SK-N-SH treated with all-trans-retinoic acid at 6 μM for 48 hours (cell line): ENCODE data around the gene APOC4.

Experiments used
- ATAC-seq: fragments of 200-7000 bp; cut with Tn5 transposase; 3 replicates; pipeline ENCODE4 v1.9.1; 2020; ENCODE audit warnings: mild to moderate bottlenecking, moderate library complexity
- ARNTL ChIP-seq: fragments of 450-650 bp; formaldehyde crosslinking; IDR thresholded peaks from 2 replicates; pipeline ENCODE4 v1.5.0; 2020; ENCODE audit warnings: low read depth, mild to moderate bottlenecking, moderate library complexity, borderline replicate concordance
- BACH2 ChIP-seq: fragments of 250-450 bp; sonication (Bioruptor Pico); IDR thresholded peaks from 2 replicates; pipeline ENCODE4 v1.9.0; 2021; ENCODE audit warnings: mild to moderate bottlenecking, borderline replicate concordance
- CSDC2 ChIP-seq: fragments of 250-450 bp; sonication (Bioruptor Pico); IDR thresholded peaks from 2 replicates; pipeline ENCODE4 v1.5.0; 2020; ENCODE audit warnings: mild to moderate bottlenecking, moderate library complexity
- ESRRG ChIP-seq: fragments of 250-450 bp; sonication (Bioruptor Pico); IDR thresholded peaks from 2 replicates; pipeline ENCODE4 v1.6.1; 2021; ENCODE audit warnings: mild to moderate bottlenecking
- GLIS3 ChIP-seq: fragments of 250-450 bp; sonication (Bioruptor Pico); IDR thresholded peaks from 2 replicates; pipeline ENCODE4 v1.5.0; 2020; ENCODE audit warnings: mild to moderate bottlenecking, moderate library complexity
- ISL1 ChIP-seq: fragments of 250-450 bp; sonication (Bioruptor Pico); IDR thresholded peaks from 2 replicates; pipeline ENCODE4 v2.1.2; 2022; ENCODE audit warnings: mild to moderate bottlenecking, moderate library complexity
- OSR1 ChIP-seq: fragments of 250-450 bp; sonication (Bioruptor Pico); IDR thresholded peaks from 2 replicates; pipeline ENCODE4 v1.8.0; 2022; ENCODE audit warnings: moderate library complexity, mild to moderate bottlenecking, inconsistent platforms
- PPARA ChIP-seq: fragments of 250-450 bp; sonication (Bioruptor Pico); IDR thresholded peaks from 2 replicates; pipeline ENCODE4 v1.5.0; 2020; ENCODE audit warnings: mild to moderate bottlenecking, borderline replicate concordance
- RARB ChIP-seq: fragments of 250-450 bp; sonication (Bioruptor Pico); IDR thresholded peaks from 2 replicates; pipeline ENCODE4 v1.8.0; 2021; ENCODE audit warnings: mild to moderate bottlenecking, moderate library complexity
- SNAI2 ChIP-seq: fragments of 250-450 bp; sonication (Bioruptor Pico); IDR thresholded peaks from 2 replicates; pipeline ENCODE4 v1.5.0; 2020; ENCODE audit warnings: mild to moderate bottlenecking, moderate library complexity
- TCF4 ChIP-seq: fragments of 250-450 bp; sonication (Bioruptor Pico); IDR thresholded peaks from 2 replicates; pipeline ENCODE4 v1.8.0; 2021; ENCODE audit warnings: mild to moderate bottlenecking, moderate library complexity, borderline replicate concordance
- TOX ChIP-seq: fragments of 250-450 bp; sonication (Bioruptor Pico); IDR thresholded peaks from 2 replicates; pipeline ENCODE4 v1.8.0; 2021; ENCODE audit warnings: mild to moderate bottlenecking, moderate library complexity, borderline replicate concordance
- ZC3H10 ChIP-seq: fragments of 250-450 bp; sonication (Bioruptor Pico); IDR thresholded peaks from 2 replicates; pipeline ENCODE4 v1.5.1; 2021; ENCODE audit warnings: mild to moderate bottlenecking, moderate library complexity
- ZFP3 ChIP-seq: fragments of 250-450 bp; sonication (Bioruptor Pico); IDR thresholded peaks from 2 replicates; pipeline ENCODE4 v1.5.0; 2020; ENCODE audit warnings: mild to moderate bottlenecking, moderate library complexity
- ZNF565 ChIP-seq: fragments of 450-650 bp; formaldehyde crosslinking; conservative IDR thresholded peaks from 2 replicates; pipeline ENCODE4 v1.5.0; 2020; ENCODE audit warnings: low read depth, mild to moderate bottlenecking, moderate library complexity
- ZNF70 ChIP-seq: fragments of 450-650 bp; formaldehyde crosslinking; IDR thresholded peaks from 2 replicates; pipeline ENCODE4 v1.5.0; 2020; ENCODE audit warnings: mild to moderate bottlenecking, moderate library complexity
- ZNF8 ChIP-seq: fragments of 450-650 bp; formaldehyde crosslinking; IDR thresholded peaks from 2 replicates; pipeline ENCODE4 v1.5.0; 2020; ENCODE audit warnings: mild to moderate bottlenecking, moderate library complexity
- TF ChIP-seq, protein P1 (sequence below): fragments of 250-450 bp; sonication (Bioruptor Pico); IDR thresholded peaks from 2 replicates; pipeline ENCODE4 v1.5.1; 2021; ENCODE audit warnings: mild to moderate bottlenecking, moderate library complexity
- TF ChIP-seq, protein P2 (sequence below): fragments of 250-450 bp; sonication (Bioruptor Pico); IDR thresholded peaks from 2 replicates; pipeline ENCODE4 v1.5.1; 2020; ENCODE audit warnings: low read depth, mild to moderate bottlenecking, moderate library complexity
- TF ChIP-seq, protein P3 (sequence below): fragments of 250-450 bp; sonication (Bioruptor Pico); IDR thresholded peaks from 2 replicates; pipeline ENCODE4 v1.5.0; 2020; ENCODE audit warnings: mild to moderate bottlenecking, moderate library complexity
- TF ChIP-seq, protein P4 (sequence below): fragments of 250-450 bp; sonication (Bioruptor Pico); IDR thresholded peaks from 2 replicates; pipeline ENCODE4 v1.8.0; 2021; ENCODE audit warnings: low read depth, mild to moderate bottlenecking, moderate library complexity, borderline replicate concordance

Gene APOC4

DNA sequence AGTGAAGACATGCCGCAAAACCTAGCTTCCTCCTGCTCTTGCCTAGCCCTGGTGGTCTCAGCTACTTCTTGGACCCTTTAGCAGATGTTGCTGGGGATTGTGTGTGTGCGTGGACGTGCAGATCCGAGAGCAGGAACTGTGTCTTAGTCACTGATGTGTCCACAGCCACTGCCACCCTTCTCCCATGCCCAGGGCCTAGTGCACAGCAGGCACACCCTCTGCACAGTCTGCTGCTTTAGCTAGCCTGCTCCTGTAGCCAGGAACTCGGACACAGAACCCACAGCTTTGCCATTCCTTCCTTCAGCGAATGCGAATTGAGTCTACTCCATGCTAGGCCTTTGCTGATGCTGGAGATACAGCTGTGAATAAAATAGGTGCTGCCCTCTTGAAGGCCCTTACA is 15.5 kb downstream of the APOC4 start:
- no peak for ATAC-seq
- TF ChIP-seq OSR1 (CRISPR knock-in tag): no peak
- no peak for TF ChIP-seq ZC3H10 (CRISPR knock-in tag)
- TF ChIP-seq ZNF70 (CRISPR knock-in tag): no peak
- no peak for TF ChIP-seq PPARA
- TF ChIP-seq ESRRG (CRISPR knock-in tag): no peak
- TF ChIP-seq, protein P1, sequence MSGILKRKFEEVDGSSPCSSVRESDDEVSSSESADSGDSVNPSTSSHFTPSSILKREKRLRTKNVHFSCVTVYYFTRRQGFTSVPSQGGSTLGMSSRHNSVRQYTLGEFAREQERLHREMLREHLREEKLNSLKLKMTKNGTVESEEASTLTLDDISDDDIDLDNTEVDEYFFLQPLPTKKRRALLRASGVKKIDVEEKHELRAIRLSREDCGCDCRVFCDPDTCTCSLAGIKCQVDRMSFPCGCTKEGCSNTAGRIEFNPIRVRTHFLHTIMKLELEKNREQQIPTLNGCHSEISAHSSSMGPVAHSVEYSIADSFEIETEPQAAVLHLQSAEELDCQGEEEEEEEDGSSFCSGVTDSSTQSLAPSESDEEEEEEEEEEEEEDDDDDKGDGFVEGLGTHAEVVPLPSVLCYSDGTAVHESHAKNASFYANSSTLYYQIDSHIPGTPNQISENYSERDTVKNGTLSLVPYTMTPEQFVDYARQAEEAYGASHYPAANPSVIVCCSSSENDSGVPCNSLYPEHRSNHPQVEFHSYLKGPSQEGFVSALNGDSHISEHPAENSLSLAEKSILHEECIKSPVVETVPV (CRISPR knock-in tag): no peak
- no peak for TF ChIP-seq ARNTL (CRISPR knock-in tag)
- no peak for TF ChIP-seq RARB (CRISPR knock-in tag)
- TF ChIP-seq TOX: no peak
- no peak for TF ChIP-seq CSDC2 (CRISPR knock-in tag)
- TF ChIP-seq, protein P2, sequence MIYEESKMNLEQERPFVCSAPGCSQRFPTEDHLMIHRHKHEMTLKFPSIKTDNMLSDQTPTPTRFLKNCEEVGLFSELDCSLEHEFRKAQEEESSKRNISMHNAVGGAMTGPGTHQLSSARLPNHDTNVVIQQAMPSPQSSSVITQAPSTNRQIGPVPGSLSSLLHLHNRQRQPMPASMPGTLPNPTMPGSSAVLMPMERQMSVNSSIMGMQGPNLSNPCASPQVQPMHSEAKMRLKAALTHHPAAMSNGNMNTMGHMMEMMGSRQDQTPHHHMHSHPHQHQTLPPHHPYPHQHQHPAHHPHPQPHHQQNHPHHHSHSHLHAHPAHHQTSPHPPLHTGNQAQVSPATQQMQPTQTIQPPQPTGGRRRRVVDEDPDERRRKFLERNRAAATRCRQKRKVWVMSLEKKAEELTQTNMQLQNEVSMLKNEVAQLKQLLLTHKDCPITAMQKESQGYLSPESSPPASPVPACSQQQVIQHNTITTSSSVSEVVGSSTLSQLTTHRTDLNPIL: no peak
- TF ChIP-seq, protein P3, sequence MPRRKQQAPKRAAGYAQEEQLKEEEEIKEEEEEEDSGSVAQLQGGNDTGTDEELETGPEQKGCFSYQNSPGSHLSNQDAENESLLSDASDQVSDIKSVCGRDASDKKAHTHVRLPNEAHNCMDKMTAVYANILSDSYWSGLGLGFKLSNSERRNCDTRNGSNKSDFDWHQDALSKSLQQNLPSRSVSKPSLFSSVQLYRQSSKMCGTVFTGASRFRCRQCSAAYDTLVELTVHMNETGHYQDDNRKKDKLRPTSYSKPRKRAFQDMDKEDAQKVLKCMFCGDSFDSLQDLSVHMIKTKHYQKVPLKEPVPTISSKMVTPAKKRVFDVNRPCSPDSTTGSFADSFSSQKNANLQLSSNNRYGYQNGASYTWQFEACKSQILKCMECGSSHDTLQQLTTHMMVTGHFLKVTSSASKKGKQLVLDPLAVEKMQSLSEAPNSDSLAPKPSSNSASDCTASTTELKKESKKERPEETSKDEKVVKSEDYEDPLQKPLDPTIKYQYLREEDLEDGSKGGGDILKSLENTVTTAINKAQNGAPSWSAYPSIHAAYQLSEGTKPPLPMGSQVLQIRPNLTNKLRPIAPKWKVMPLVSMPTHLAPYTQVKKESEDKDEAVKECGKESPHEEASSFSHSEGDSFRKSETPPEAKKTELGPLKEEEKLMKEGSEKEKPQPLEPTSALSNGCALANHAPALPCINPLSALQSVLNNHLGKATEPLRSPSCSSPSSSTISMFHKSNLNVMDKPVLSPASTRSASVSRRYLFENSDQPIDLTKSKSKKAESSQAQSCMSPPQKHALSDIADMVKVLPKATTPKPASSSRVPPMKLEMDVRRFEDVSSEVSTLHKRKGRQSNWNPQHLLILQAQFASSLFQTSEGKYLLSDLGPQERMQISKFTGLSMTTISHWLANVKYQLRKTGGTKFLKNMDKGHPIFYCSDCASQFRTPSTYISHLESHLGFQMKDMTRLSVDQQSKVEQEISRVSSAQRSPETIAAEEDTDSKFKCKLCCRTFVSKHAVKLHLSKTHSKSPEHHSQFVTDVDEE: no peak
- TF ChIP-seq, protein P4, sequence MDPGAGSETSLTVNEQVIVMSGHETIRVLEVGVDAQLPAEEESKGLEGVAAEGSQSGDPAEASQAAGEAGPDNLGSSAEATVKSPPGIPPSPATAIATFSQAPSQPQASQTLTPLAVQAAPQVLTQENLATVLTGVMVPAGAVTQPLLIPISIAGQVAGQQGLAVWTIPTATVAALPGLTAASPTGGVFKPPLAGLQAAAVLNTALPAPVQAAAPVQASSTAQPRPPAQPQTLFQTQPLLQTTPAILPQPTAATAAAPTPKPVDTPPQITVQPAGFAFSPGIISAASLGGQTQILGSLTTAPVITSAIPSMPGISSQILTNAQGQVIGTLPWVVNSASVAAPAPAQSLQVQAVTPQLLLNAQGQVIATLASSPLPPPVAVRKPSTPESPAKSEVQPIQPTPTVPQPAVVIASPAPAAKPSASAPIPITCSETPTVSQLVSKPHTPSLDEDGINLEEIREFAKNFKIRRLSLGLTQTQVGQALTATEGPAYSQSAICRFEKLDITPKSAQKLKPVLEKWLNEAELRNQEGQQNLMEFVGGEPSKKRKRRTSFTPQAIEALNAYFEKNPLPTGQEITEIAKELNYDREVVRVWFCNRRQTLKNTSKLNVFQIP: no peak
- TF ChIP-seq ISL1 (CRISPR knock-in tag): no peak
- no peak for TF ChIP-seq ZNF565 (CRISPR knock-in tag)
- TF ChIP-seq SNAI2 (CRISPR knock-in tag): no peak

DNA sequence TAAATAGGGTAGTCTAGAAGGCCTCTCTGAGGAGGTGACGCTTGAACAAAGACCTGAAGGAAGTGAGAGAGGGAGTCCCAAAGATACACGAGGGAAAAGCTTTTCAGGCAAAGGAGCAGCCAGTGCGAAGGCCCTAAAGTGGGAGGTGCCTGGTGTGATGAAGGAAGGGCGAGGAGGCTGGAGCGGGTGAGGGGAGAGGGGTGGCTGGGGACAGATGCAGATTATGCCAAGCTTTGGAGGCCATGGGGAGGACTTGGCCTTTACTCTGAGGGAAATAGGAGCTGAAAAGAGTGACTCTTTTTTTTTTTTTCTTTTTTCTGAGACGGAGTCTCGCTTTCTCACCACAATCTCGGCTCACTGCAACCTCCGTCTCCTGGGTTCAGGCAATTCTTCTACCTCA is 16.1 kb downstream of the APOC4 start:
- no peak for TF ChIP-seq ZNF565 (CRISPR knock-in tag)
- TF ChIP-seq, protein P1 (CRISPR knock-in tag): no peak
- TF ChIP-seq TOX: no peak
- no peak for TF ChIP-seq ARNTL (CRISPR knock-in tag)
- TF ChIP-seq BACH2: no peak
- no peak for TF ChIP-seq TCF4 (CRISPR knock-in tag)
- no peak for TF ChIP-seq ZNF70 (CRISPR knock-in tag)
- TF ChIP-seq ZNF8: no peak
- ATAC-seq: no peak

DNA sequence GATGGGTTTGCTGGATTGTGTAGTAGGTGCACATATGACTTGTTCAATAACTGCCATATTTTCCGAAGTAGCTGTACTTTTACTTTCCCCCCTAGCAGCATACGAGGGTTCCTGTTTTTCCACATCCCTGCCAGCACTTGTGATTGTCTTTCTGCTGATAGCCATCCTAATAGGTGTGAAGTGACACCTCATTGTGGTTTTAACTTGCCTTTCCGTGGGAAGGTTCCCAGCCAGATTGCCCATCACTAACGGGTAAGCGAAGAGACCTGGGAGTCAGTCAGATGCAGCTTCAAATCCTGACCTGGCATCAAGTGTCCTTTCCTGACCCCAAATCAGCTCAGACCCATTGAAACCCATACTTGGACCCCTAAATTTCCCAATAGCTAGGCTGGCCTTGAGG is 17.7 kb downstream of the APOC4 start:
- no peak for ATAC-seq
- TF ChIP-seq GLIS3 (CRISPR knock-in tag): no peak
- no peak for TF ChIP-seq ZFP3 (CRISPR knock-in tag)
- no peak for TF ChIP-seq TCF4 (CRISPR knock-in tag)
- TF ChIP-seq TOX: no peak
- TF ChIP-seq ZC3H10 (CRISPR knock-in tag): no peak
- no peak for TF ChIP-seq ESRRG (CRISPR knock-in tag)
- TF ChIP-seq ZNF70 (CRISPR knock-in tag): no peak
- TF ChIP-seq, protein P2: no peak
